ENCODE measurements around the gene CELA2B. TPM values are rescaled to one million over a fixed set of nuclear protein-coding genes. Genes with fewer than 3 reads are reported as not detected.
"Not testable (repeated sequence)": the region's sequence is repeated elsewhere in the genome, so short reads cannot be mapped to it uniquely, and the experiment has no call there.

CELA2B gene
- total RNA-seq, 1 donor from 2014 or later = not detected

DNA sequence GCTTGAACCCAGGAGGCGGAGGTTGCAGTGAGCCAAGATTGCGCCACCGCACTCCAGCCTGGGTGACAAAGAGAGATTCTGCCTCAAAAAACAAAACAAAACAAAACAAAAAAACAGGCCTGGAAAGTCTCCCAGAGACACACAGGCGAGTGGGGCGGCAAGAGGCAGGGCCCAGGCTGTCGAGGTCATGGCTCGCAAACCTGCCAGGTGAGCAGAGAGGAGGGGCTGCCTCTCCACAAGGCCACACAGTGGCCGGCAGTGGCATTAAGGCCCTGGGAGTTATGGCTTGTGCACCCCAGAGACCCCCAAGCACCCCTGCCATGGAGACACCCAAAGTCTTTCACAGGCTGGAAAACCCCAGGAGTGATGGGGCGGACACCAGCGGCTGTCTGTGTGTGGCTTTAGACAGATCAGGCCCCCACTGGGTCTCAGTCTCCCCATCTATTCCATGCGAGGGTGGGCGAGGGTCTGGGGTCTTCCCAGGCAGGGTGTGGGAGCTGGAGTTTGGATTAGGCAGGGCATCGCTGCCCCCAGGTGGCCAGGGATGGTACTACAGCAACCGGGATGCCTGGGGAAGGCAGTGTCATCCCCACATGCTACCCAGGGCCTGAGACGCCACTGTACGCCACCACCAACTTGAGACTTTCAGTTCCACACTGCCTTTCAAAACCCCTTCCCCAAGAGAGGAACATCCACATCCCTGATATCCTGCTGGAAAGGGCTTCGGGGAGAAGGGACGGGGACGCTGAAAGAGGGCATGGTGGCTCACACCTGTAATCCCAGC is 44.9 kb upstream of the CELA2B start:
- Mint-ChIP-seq H3K4me3 (no peak overlapping the region), H3K9me3 (no peaks in the 10 kb centered on the region), H3K36me3 (ENCODE audit: low read depth) (no peaks in the 10 kb centered on the region), H3K27ac (ENCODE audit: unreplicated experiment) (no peak overlapping the region), H3K4me1 (peaks cover 8% of the 10 kb centered on the region), H3K27me3 (ENCODE audit: low read depth) (no peaks in the 10 kb centered on the region)
- DNase-seq (ENCODE audit: low read depth, low spot score) = peak; percentile 93
- peak; percentile 95 for TF ChIP-seq CTCF (conservative IDR thresholded peaks at IDR 0.05)

GRCh38 chr1:15431571-15431948 is 44.3 kb upstream of the CELA2B start:
- H3K27me3 Mint-ChIP-seq (ENCODE audit: low read depth) = no peaks in the 10 kb centered on the region
- no peak for TF ChIP-seq CTCF (conservative IDR thresholded peaks at IDR 0.05)
- no peak overlapping the region for H3K4me3 Mint-ChIP-seq
- no peaks in the 10 kb centered on the region for H3K36me3 Mint-ChIP-seq (ENCODE audit: low read depth)
- DNase-seq (ENCODE audit: low read depth, low spot score) = no peak
- no peaks in the 10 kb centered on the region for H3K9me3 Mint-ChIP-seq
- peaks cover 2% of the 10 kb centered on the region for H3K4me1 Mint-ChIP-seq
- H3K27ac Mint-ChIP-seq (ENCODE audit: unreplicated experiment) = no peak overlapping the region

DNA sequence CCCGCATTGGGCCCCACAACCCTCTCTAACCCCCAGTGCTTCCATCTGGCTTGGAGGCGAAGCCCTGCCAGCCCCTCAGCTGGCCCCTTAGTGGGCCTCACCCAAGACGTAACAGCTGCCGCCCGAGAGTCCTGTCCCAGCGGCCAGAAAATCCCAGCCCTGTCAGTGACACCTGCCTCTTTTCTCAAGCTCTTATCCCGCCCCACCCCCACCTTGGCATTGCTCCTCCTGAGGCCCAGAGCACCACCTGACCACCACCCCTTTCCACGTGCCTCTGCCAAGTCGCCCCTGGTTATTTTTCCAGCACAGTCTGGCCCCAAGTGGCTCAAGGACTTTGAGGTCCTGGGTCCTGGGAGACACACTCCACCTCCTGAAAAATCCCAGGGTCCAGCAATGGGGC is 43.6 kb upstream of the CELA2B start:
- H3K27ac Mint-ChIP-seq (ENCODE audit: unreplicated experiment) = no peak overlapping the region
- no peaks in the 10 kb centered on the region for H3K4me1 Mint-ChIP-seq
- H3K4me3 Mint-ChIP-seq = no peak overlapping the region
- no peak for DNase-seq (ENCODE audit: low read depth, low spot score)
- no peaks in the 10 kb centered on the region for H3K36me3 Mint-ChIP-seq (ENCODE audit: low read depth)
- no peaks in the 10 kb centered on the region for H3K27me3 Mint-ChIP-seq (ENCODE audit: low read depth)
- TF ChIP-seq CTCF (conservative IDR thresholded peaks at IDR 0.05) = no peak
- no peaks in the 10 kb centered on the region for H3K9me3 Mint-ChIP-seq

DNA sequence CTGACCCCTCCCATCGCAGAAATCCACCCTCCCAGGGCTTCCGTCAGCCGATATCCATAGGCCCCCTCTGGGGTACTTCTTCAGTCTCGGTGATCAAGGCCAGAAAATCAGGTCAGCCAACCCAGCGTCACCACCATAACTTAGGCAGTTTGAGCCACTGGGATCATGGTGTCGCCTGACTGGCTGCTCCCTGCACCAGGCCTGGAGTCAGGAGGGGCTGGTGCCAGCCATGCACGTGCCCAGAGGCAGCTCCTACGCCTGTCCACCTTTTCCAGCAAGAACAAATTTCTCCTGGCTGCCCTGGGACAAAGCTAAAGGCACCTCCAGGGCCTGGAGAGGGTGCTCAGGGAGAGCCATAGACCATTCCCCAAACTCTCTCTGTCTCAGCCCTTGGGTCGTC is 42.4 kb upstream of the CELA2B start:
- Mint-ChIP-seq H3K9me3 (no peaks in the 10 kb centered on the region), H3K27me3 (ENCODE audit: low read depth) (no peaks in the 10 kb centered on the region), H3K27ac (ENCODE audit: unreplicated experiment) (no peak overlapping the region), H3K4me3 (no peak overlapping the region), H3K4me1 (no peaks in the 10 kb centered on the region), H3K36me3 (ENCODE audit: low read depth) (no peaks in the 10 kb centered on the region)
- TF ChIP-seq CTCF (conservative IDR thresholded peaks at IDR 0.05) = no peak
- DNase-seq (ENCODE audit: low read depth, low spot score) = no peak

- not testable (repeated sequence) for H3K27me3 Mint-ChIP-seq (ENCODE audit: low read depth); H3K4me1 Mint-ChIP-seq; DNase-seq (ENCODE audit: low read depth, low spot score); H3K36me3 Mint-ChIP-seq (ENCODE audit: low read depth); H3K27ac Mint-ChIP-seq (ENCODE audit: unreplicated experiment); H3K4me3 Mint-ChIP-seq; H3K9me3 Mint-ChIP-seq
These were observed 41.2 kb upstream of the CELA2B start for GRCh38 chr1:15434739-15435138.

GRCh38 chr1:15435239-15436077 is 40.4 kb upstream of the CELA2B start:
- Mint-ChIP-seq H3K9me3 (no peaks in the 10 kb centered on the region), H3K27ac (ENCODE audit: unreplicated experiment) (no peak overlapping the region), H3K4me1 (no peaks in the 10 kb centered on the region), H3K4me3 (no peak overlapping the region), H3K36me3 (ENCODE audit: low read depth) (no peaks in the 10 kb centered on the region), H3K27me3 (ENCODE audit: low read depth) (no peaks in the 10 kb centered on the region)
- no peak for TF ChIP-seq CTCF (conservative IDR thresholded peaks at IDR 0.05)
- DNase-seq (ENCODE audit: low read depth, low spot score) = no peak
